GM12864 (cell line): ENCODE measurements around the gene CGB3.
A peak's percentile ranks its signal among the peaks of the same experiment; 100 is the strongest.
"Not testable (repeated sequence)": the region's sequence is repeated elsewhere in the genome, so short reads cannot be mapped to it uniquely, and the experiment has no call there.

Experiments used
- DNase-seq: peaks from one replicate; pipeline ENCODE4 v3.0.0-alpha.2; 2011; ENCODE audit warnings: low read depth
- H3K4me3 ChIP-seq: 2 replicates; pipeline ENCODE4 v1.5.1; 2011; ENCODE audit warnings: mild to moderate bottlenecking, low read depth, low read length, control low read depth
- CTCF ChIP-seq: IDR thresholded peaks from 2 replicates; pipeline ENCODE4 v1.5.1; 2011; ENCODE audit warnings: low read depth, mild to moderate bottlenecking, moderate library complexity, low read length, control low read depth, inconsistent platforms; ENCODE audit errors: missing control alignments

The CGB3 gene

GRCh38 chr19:49031642-49032301, 7.6 kb upstream of the CGB3 start, which contains the start of gene CGB2:
Gene CGB2, plus strand, starts transcription at chr19:49031890. Its CDS starts 206 bp downstream, at chr19:49032096.
- peak; percentile 28 for TF ChIP-seq CTCF
- not testable (repeated sequence) for DNase-seq, H3K4me3 ChIP-seq

- DNase-seq, H3K4me3 ChIP-seq: not testable (repeated sequence)
Measured at GRCh38 chr19:49030323-49030722, 6.2 kb upstream of the CGB3 start.

GRCh38 chr19:49029749-49030148, 5.6 kb upstream of the CGB3 start:
- H3K4me3 ChIP-seq, DNase-seq: not testable (repeated sequence)

- H3K4me3 ChIP-seq, DNase-seq: not testable (repeated sequence)
Measured at GRCh38 chr19:49028686-49029085, 4.6 kb upstream of the CGB3 start.

GRCh38 chr19:49025599-49025998, 1.5 kb upstream of the CGB3 start:
- DNase-seq: not testable (repeated sequence)

GRCh38 chr19:49025088-49025487, 955 bp upstream of the CGB3 start:
- not testable (repeated sequence) for H3K4me3 ChIP-seq, DNase-seq

More at GRCh38 chr19:49025599-49025998, 1.5 kb upstream of the CGB3 start:
- not testable (repeated sequence) for H3K4me3 ChIP-seq

GRCh38 chr19:49022116-49022515, 2.0 kb downstream of the CGB3 start:
- TF ChIP-seq CTCF: no peak
- no peak overlapping the region for H3K4me3 ChIP-seq
- DNase-seq: no peak

- DNase-seq: no peak
- no peak overlapping the region for H3K4me3 ChIP-seq
- no peak for TF ChIP-seq CTCF
Measured at GRCh38 chr19:49020931-49021895, 2.9 kb downstream of the CGB3 start.

GRCh38 chr19:49020342-49020741, 3.8 kb downstream of the CGB3 start:
- TF ChIP-seq CTCF: no peak
- no peak overlapping the region for H3K4me3 ChIP-seq
- DNase-seq: no peak
